HepG2 (cell line): ENCODE data around the gene GH2. TPM values are rescaled to one million over a fixed set of nuclear protein-coding genes. Genes with fewer than 3 reads are reported as not detected.
A peak's percentile ranks its signal among the peaks of the same experiment; 100 is the strongest.

Experiments used
- ATAD3A ChIP-seq: sonication (generic); formaldehyde crosslinking; IDR thresholded peaks from 2 replicates; pipeline ENCODE4 v1.4.0; 2020; ENCODE audit warnings: missing genetic modification reagents
- HNRNPH1 ChIP-seq: fragments of 200-400 bp; formaldehyde crosslinking; optimal IDR thresholded peaks from 2 replicates; pipeline ENCODE3; 2017; ENCODE audit warnings: mild to moderate bottlenecking, low read depth, low read length
- MED13 ChIP-seq: sonication (generic); formaldehyde crosslinking; IDR thresholded peaks from 2 replicates; pipeline ENCODE4 v1.5.0; 2020; ENCODE audit warnings: missing genetic modification reagents
- NR2F2 ChIP-seq: IDR thresholded peaks from 2 replicates; pipeline ENCODE4 v1.6.1; 2012; ENCODE audit warnings: low read depth, inconsistent platforms, borderline replicate concordance
- PAXIP1 ChIP-seq: sonication (generic); formaldehyde crosslinking; conservative IDR thresholded peaks from 2 replicates; pipeline ENCODE4 v1.4.0; 2020; ENCODE audit warnings: mild to moderate bottlenecking, missing genetic modification reagents, moderate library complexity
- RARA ChIP-seq: IDR thresholded peaks from 2 replicates; pipeline ENCODE4 v1.6.1; 2016; ENCODE audit warnings: missing genetic modification reagents, missing compliant biosample characterization
- RELA ChIP-seq: sonication (generic); formaldehyde crosslinking; IDR thresholded peaks from 2 replicates; pipeline ENCODE4 v1.4.0; 2020; ENCODE audit warnings: missing genetic modification reagents
- RFXAP ChIP-seq: sonication (generic); formaldehyde crosslinking; IDR thresholded peaks from 2 replicates; pipeline ENCODE4 v1.4.0; 2020; ENCODE audit warnings: missing genetic modification reagents, borderline replicate concordance
- RNF219 ChIP-seq: sonication (generic); formaldehyde crosslinking; IDR thresholded peaks from 2 replicates; pipeline ENCODE4 v1.5.0; 2020; ENCODE audit warnings: mild to moderate bottlenecking, missing genetic modification reagents
- ZEB1 ChIP-seq: IDR thresholded peaks from 2 replicates; pipeline ENCODE4 v1.6.1; 2012; ENCODE audit warnings: mild to moderate bottlenecking, low read depth, inconsistent platforms; ENCODE audit not compliant: insufficient replicate concordance
- ZNF275 ChIP-seq: sonication (generic); formaldehyde crosslinking; IDR thresholded peaks from 2 replicates; pipeline ENCODE4 v1.8.0; 2022; ENCODE audit warnings: missing genetic modification reagents, mild to moderate bottlenecking, inconsistent platforms, borderline replicate concordance
- ZNF276 ChIP-seq: sonication (generic); formaldehyde crosslinking; IDR thresholded peaks from 2 replicates; pipeline ENCODE4 v1.4.0; 2020; ENCODE audit warnings: mild to moderate bottlenecking, low read depth, missing genetic modification reagents
- ZNF281 ChIP-seq: sonication (generic); formaldehyde crosslinking; IDR thresholded peaks from 2 replicates; pipeline ENCODE4 v1.4.0; 2020; ENCODE audit warnings: missing genetic modification reagents, borderline replicate concordance
- ZNF33A ChIP-seq: sonication (generic); formaldehyde crosslinking; IDR thresholded peaks from 2 replicates; pipeline ENCODE4 v1.5.1; 2020; ENCODE audit warnings: missing genetic modification reagents, mild to moderate bottlenecking, moderate library complexity, borderline replicate concordance
- ZNF597 ChIP-seq: sonication (generic); formaldehyde crosslinking; IDR thresholded peaks from 2 replicates; pipeline ENCODE4 v1.5.0; 2020; ENCODE audit warnings: missing genetic modification reagents
- ZNF766 ChIP-seq: sonication (generic); formaldehyde crosslinking; IDR thresholded peaks from 2 replicates; pipeline ENCODE4 v1.5.0; 2020; ENCODE audit warnings: missing genetic modification reagents, borderline replicate concordance
- polyA plus RNA-seq, 8 experiments: library from polyadenylated mRNA; depleted of rRNA in 3 of 8; stranded (reverse) in 7 of 8; unstranded in 1 of 8; fragments of >200 nt; fragmentation: Illumina TruSeq in 4 of 8; extraction: Trizol in 4 of 8; gene quantifications; 2 replicates each; pipeline versions ENCODE4 v1.2.1 to v1.2.3, GENCODE V29; 2011 to 2016; ENCODE audit warnings: low read depth in 4 of 8, missing spikeins in 1 of 8, mixed read lengths in 1 of 8; ENCODE audit not compliant: insufficient read depth in 1 of 8
- total RNA-seq, 5 experiments: library from RNA; depleted of rRNA; stranded (reverse); fragments of >200 nt; fragmentation: Illumina TruSeq; extraction: Trizol; gene quantifications; 2 replicates each; pipeline ENCODE4 v1.2.3, GENCODE V29; 2016; ENCODE audit warnings: low read depth in 1 of 5

Gene GH2
- total and polyA plus RNA-seq, 2 of the 13 experiments (the other 11 are each of a cell fraction or from before 2014, with no cell fraction given), result not detected

- TF ChIP-seq ZNF597, result no peak
- TF ChIP-seq ATAD3A, result no peak
- peak; percentile 55 for TF ChIP-seq RARA (CRISPR knock-in tag)
- no peak for TF ChIP-seq RNF219 (CRISPR knock-in tag)
- 0 out of 2 replicates have a peak, but pooled peaks have one; percentile 35 for TF ChIP-seq RFXAP (CRISPR knock-in tag)
- peak; percentile 96 for TF ChIP-seq PAXIP1 (CRISPR knock-in tag)
- TF ChIP-seq ZNF766 (CRISPR knock-in tag), result no peak
- TF ChIP-seq RELA (CRISPR knock-in tag), result no peak
- no peak for TF ChIP-seq ZNF33A (CRISPR knock-in tag)
- TF ChIP-seq NR2F2, result peak; percentile 25; the same call in 1 of the 2 replicates
- peak; percentile 98 for TF ChIP-seq ZEB1
- TF ChIP-seq MED13 (CRISPR knock-in tag), result no peak
- TF ChIP-seq HNRNPH1, result no peak
- TF ChIP-seq ZNF276, result no peak
- TF ChIP-seq ZNF275 (CRISPR knock-in tag), result no peak
- peak; percentile 50; the same call in 1 of the 2 replicates for TF ChIP-seq ZNF281 (CRISPR knock-in tag)
Observed at GRCh38 chr17:63854709-63855108, 27.0 kb downstream of the GH2 start (continued).
